Choroid plexus epithelial cell (primary cell): ENCODE data around the gene IL1RAPL1.

Experiments
- DNase-seq: peaks from one replicate; pipeline ENCODE4 v3.0.0-alpha.2; 2010; ENCODE audit warnings: low read depth
- H3K4me3 ChIP-seq: 2 replicates; pipeline ENCODE4 v1.5.1; 2011; ENCODE audit warnings: low read depth, mild to moderate bottlenecking, control low read depth, low read length, moderate library complexity
- CTCF ChIP-seq: conservative IDR thresholded peaks from 2 replicates; pipeline ENCODE4 v1.5.1; 2011; ENCODE audit warnings: low read depth, mild to moderate bottlenecking, control low read depth, inconsistent platforms, low read length, moderate library complexity

The IL1RAPL1 gene

DNA sequence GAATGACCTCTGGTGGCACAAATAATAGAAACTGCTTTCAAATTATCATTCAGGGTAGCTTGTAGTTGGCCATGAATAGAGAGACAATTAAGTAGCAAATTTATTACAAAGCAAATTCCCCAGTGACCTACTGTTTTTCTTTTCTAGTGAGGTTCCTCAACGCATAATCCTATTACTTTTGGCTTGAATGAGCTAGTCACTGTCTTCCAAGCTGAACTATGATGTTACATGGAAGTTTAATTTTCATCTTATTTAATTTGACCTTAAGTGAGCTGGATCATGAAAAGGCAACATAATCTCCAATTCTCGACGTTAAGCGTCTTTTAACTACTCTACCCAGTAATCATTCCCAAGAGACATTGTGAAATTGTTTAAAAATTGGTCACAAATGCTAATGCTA, 1280.7 kb downstream of the IL1RAPL1 start:
- no peak for TF ChIP-seq CTCF
- no peak overlapping the region for H3K4me3 ChIP-seq
- DNase-seq = no peak

- no peak overlapping the region for H3K4me3 ChIP-seq
- TF ChIP-seq CTCF = no peak
- no peak for DNase-seq
These were observed 1282.6 kb downstream of the IL1RAPL1 start for GRCh38 chrX:29869837-29870236.

DNA sequence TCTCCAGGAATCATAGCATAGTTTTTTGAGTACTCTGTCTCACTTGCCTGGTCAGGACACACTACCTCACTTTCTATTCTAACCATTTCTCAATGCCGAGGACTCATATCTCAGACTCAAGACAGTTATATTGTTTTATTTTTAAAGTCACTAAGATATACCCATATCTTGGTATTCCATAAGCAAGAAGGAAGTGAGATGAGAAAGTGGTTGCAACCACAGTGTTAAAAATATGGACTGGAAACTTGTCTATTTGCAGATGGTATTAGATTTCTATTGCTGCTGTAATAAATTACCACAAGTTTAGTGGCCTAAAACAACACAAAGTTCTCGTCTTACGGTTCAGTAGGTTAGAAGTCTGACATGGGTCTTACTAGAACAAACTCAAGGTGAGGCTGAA, 1283.4 kb downstream of the IL1RAPL1 start:
- no peak overlapping the region for H3K4me3 ChIP-seq
- DNase-seq = no peak
- no peak for TF ChIP-seq CTCF

- H3K4me3 ChIP-seq = no peak overlapping the region
- DNase-seq = no peak
- TF ChIP-seq CTCF = no peak
These were observed 1285.6 kb downstream of the IL1RAPL1 start for GRCh38 chrX:29872831-29873230.

DNA sequence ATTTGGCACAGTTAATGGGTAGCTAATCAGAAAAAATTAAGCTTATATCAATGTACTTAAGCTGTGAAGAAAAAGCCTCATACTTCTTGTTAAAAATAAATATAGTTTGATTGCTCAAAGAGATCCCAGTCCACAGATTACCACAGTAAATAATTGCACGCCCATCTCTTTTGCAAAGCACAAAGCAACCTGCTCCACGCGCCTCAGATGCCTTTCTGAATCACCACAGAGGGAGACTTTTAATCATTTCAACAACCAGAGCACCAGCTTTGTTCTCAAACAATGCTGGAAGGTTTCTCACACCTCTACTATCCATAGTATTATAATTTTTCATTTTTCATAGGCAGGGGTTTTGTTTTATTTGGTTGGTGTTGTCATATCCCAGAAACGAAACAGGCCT, 1289.5 kb downstream of the IL1RAPL1 start:
- H3K4me3 ChIP-seq = no peak overlapping the region
- no peak for TF ChIP-seq CTCF
- no peak for DNase-seq

DNA sequence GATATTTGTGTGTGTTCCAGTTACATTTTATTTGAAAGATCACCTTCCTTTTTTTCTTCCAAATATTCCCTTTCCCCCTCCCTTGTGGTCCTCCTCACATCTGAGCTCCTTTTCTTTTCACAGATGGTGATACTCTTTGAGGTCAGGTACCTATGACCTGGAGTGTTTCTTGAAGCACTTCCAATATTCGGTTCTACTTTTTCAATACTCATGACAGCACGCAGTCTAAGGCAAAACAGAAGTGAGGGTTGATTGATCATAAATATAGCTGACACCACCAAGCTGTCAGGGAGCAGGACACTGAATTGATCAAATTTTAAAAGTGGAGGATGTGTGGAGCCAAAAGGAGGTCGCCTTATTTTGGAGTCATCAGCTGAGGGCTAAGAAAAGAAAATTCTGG, 1293.7 kb downstream of the IL1RAPL1 start:
- H3K4me3 ChIP-seq = no peak overlapping the region
- no peak for DNase-seq
- TF ChIP-seq CTCF = no peak

- no peak overlapping the region for H3K4me3 ChIP-seq
- DNase-seq = peak; percentile 16
These were observed 1302.8 kb downstream of the IL1RAPL1 start for GRCh38 chrX:29890004-29890403.

More at GRCh38 chrX:29890004-29890403, 1302.8 kb downstream of the IL1RAPL1 start:
- TF ChIP-seq CTCF = no peak
